ENCODE data around the gene WDR45B. TPM values are rescaled to one million over a fixed set of nuclear protein-coding genes. Genes with fewer than 3 reads are reported as not detected.

The WDR45B gene
- total RNA-seq, 2 experiments from 2014 or later = 42.8 to 43.0 TPM

DNA sequence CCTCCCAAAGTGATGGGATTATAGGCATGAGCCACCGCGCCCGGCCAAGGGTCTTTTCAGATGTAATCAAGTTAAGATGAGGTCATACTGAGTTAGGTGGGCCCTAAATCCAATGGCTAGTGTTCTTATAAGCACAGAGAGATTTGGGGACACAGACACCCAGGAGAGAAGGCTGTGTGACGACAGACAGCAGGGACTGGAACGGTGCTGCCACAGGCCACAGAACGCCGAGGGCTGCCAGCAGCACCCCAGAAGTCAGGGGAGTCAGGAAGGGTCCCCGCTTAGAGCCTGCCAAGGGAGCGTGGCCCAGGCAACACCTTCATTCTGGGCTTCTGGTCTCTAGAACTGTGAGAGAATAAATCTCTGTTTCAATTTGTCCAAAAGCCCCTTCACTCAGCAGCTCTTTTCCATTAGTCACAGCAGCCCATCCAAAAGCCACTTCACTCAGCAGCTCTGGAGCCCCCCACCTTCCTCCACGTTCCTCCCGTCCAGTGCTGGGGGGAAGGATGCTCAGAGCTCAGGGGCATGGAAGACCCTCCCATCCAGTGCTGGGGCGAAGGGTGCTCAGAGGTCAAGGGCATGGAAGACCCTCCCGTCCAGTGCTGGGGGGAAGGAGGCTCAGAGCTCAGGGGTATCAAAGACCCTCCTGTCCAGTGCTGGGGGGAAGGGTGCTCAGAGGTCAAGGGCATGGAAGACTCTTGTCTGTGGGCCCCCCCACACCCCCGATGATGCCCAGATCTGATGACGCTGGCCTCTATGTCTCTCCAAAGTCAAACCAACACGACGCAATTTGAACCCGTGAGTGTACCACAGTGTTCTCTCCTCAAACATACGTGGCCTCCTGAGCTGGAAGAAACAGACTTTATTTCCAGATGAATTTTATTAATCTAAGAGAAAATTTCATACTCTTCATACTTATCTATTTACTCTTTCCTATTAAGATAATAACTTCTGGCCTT lies 38.4 kb upstream of the WDR45B start:
- intact Hi-C loops (cut with micrococcal nuclease) = no loop called here
- POLR2A ChIA-PET = no interaction called here
- CTCF ChIA-PET = interaction anchor here (1.0 kb wide), 1 partner anchor 11 kb away, joined by 4 read pairs; no protein-coding TSS in a partner anchor
- DNase-seq = no peak
- peaks cover 8% of the 10 kb centered on the region for H3K9me3 Mint-ChIP-seq
- no peak overlapping the region for H3K27ac Mint-ChIP-seq
- no peaks in the 10 kb centered on the region for H3K27me3 Mint-ChIP-seq
- H3K4me1 Mint-ChIP-seq (ENCODE audit: low read depth) = peaks cover 3% of the 10 kb centered on the region
- peaks cover 6% of the 10 kb centered on the region for H3K36me3 Mint-ChIP-seq
- H3K4me3 Mint-ChIP-seq = no peak overlapping the region

DNA sequence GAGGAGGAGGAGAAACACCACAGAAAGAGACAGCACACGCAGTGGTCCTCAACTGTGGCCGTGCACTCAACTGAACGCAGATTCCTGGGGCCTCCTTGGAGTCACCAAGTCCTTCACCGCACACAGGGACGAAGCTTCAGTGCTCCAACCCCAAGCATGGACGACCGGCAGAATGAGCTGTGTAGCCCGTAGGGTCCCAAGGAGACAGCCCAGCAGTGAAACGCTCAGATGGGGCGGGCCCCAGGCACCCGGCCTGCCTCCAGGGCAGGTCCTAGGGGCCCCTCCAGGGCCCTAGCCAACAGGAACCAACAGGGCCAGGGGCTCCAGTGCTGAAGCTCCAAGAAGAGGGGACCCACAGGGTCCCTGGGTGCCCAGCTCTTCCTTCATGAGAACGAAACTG lies 37.0 kb upstream of the WDR45B start:
- ChIA-PET CTCF (no interaction called here), POLR2A (no interaction called here)
- H3K27ac Mint-ChIP-seq = no peak overlapping the region
- no peak overlapping the region for H3K4me3 Mint-ChIP-seq
- no peaks in the 10 kb centered on the region for H3K4me1 Mint-ChIP-seq (ENCODE audit: low read depth)
- peaks cover 7% of the 10 kb centered on the region for H3K36me3 Mint-ChIP-seq
- no peak for DNase-seq
- H3K9me3 Mint-ChIP-seq = peaks cover 10% of the 10 kb centered on the region
- no peaks in the 10 kb centered on the region for H3K27me3 Mint-ChIP-seq
- intact Hi-C loops (cut with micrococcal nuclease) = no loop called here

DNA sequence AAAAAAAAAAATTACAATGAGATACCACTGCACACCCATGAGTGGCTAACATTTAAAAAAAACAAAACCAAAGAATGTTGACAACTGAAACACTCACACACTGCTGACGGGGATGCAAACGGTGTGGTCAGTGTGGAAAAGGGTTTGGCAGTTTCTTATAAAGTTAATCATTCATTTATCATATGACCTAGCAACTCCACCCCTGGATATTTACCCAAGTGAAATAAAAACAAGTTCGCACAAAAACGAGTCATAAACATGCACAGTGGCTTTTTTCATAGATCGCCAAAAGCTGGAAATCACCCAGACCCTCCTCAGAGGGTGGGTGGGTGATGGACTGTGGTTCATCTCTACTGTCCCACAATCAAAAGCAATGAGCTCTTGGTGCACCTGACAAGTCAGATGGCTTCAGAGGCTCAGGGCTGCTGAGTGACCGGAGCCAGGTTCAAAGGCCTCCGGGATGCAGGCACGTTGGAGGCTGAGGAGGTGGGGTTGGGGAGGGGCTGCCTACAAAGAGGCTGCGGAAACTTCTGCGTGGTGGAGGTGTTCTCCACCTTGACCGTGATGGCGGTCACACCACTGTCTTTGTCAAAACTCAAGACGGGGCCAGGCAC lies 36.1 kb upstream of the WDR45B start:
- Mint-ChIP-seq H3K4me3 (no peak overlapping the region), H3K27ac (no peak overlapping the region), H3K9me3 (peaks cover 10% of the 10 kb centered on the region), H3K36me3 (peaks cover 7% of the 10 kb centered on the region), H3K4me1 (ENCODE audit: low read depth) (no peaks in the 10 kb centered on the region), H3K27me3 (no peaks in the 10 kb centered on the region)
- no peak for DNase-seq
- POLR2A ChIA-PET = no interaction called here
- CTCF ChIA-PET = no interaction called here
- intact Hi-C loops (cut with micrococcal nuclease) = no loop called here

DNA sequence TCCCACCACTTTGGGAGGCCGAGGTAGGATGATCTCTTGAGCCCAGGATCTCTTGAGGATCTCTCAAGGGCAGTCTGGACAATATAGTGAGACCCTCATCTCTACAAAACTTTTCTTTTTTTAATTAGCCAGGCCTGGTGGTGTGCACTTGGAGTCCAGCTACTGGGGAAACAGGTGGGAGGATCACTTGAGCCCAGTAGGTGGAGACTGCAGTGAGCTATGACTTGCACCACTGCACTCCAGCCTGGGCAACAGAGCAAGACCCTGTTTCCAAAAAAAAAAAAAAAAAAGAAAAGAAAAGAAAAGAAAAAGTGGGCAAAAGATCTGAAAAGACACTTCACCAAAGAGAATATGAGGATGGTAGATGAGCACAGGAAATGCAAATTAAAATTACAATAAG lies 35.3 kb upstream of the WDR45B start:
- intact Hi-C loops (cut with micrococcal nuclease) = no loop called here
- no peak overlapping the region for H3K27ac Mint-ChIP-seq
- DNase-seq = no peak
- no peak overlapping the region for H3K4me3 Mint-ChIP-seq
- POLR2A ChIA-PET = no interaction called here
- H3K9me3 Mint-ChIP-seq = peaks cover 10% of the 10 kb centered on the region
- H3K36me3 Mint-ChIP-seq = peaks cover 7% of the 10 kb centered on the region
- no peaks in the 10 kb centered on the region for H3K4me1 Mint-ChIP-seq (ENCODE audit: low read depth)
- CTCF ChIA-PET = no interaction called here
- no peaks in the 10 kb centered on the region for H3K27me3 Mint-ChIP-seq

DNA sequence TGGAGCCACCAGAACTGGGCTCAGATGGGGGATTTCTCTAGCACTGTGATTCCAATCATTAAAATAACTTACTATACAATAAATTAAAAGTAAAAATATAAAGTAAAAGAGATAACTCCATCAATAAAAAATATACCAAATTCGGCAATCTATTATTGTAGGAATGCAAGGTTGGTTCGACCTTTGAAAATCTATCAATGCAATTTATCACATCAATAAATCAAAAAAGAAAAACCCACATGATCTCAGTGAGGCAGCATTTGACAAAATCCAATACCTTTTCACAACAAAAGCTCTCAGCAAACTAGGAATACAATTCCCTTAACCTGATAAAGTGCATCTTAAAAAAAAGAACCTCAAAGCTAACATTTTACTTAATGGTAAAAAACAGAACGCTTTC lies 33.3 kb upstream of the WDR45B start:
- no peaks in the 10 kb centered on the region for H3K4me1 Mint-ChIP-seq (ENCODE audit: low read depth)
- no peak overlapping the region for H3K27ac Mint-ChIP-seq
- intact Hi-C loops (cut with micrococcal nuclease) = no loop called here
- H3K9me3 Mint-ChIP-seq = peaks cover 10% of the 10 kb centered on the region
- DNase-seq = no peak
- POLR2A ChIA-PET = no interaction called here
- no peaks in the 10 kb centered on the region for H3K27me3 Mint-ChIP-seq
- peaks cover 7% of the 10 kb centered on the region for H3K36me3 Mint-ChIP-seq
- CTCF ChIA-PET = no interaction called here
- H3K4me3 Mint-ChIP-seq = no peak overlapping the region

DNA sequence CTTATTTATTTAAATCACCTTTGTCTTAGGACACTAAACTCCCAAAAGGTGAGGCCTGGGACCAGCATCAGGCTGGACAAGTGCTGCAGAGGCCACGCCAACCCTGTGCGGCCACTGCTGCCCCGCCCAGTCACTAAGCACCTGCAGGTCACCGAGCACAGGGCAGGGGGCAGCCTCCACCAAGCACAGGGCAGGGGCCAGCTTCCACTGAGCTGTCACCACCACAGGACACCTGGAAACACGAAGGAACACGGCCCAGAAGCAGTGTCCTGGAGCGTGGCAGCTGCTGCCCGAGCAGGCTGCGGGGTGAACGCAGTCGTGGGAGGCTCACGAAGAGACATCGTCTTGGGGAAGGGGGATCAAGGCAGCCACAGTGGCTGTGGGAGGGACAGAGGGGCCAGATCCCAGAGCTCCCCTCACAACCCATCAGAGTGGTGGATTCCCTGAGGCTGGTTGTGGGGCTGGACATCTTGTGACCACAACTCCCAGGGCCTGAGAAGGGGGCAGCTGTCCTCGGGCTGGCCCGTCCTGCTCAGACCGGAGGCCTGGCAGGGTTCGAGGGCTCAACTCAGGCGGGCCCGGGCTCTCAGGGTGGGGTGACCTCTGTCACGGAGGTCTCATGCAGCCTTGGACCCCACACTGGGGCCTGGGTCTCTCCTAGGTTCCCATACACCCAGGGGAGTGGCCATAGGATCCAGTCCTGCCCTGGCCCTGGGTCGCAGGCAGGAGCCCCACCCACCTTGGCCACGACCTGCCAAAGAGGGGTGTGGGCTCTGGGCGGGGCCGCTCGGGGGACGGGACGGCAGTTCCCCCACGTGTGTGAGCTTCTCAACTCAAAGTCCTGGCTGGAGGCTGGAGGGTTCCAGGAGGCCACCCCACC lies 31.6 kb upstream of the WDR45B start:
- Mint-ChIP-seq H3K27me3 (no peaks in the 10 kb centered on the region), H3K36me3 (peaks cover 9% of the 10 kb centered on the region), H3K9me3 (peaks cover 10% of the 10 kb centered on the region), H3K27ac (no peak overlapping the region), H3K4me3 (no peak overlapping the region), H3K4me1 (ENCODE audit: low read depth) (no peaks in the 10 kb centered on the region)
- intact Hi-C loops (cut with micrococcal nuclease) = no loop called here
- no peak for DNase-seq
- POLR2A ChIA-PET = no interaction called here
- CTCF ChIA-PET = no interaction called here

DNA sequence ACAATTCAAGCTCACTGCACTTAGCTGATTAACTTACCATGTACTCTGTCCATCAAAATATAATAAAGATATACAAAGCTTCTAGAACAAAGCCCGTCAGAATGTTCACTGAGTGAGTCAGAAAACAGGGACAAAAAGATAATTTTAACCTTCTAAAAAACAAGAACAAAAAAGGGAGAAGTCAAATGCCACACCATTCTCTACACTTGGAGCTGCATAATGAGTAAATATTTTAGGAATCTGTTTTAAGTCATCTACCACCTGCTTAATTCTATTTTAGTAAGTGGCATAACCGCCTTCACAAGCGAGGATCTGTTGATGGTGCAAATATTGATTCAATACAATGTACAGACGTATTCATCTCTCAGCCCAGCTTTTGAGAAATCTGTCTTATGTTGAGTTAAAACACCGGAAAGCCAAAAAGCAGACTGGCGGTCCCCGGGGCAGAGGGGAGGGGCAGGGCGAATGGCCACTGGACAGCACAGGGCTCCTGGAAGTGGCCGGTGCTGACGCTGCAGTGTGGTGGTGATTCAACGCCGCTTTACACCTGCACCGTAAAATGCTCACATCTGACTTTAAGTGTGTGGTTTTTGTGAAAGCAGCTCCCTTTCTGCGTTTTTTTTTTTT lies 30.1 kb upstream of the WDR45B start:
- POLR2A ChIA-PET = no interaction called here
- CTCF ChIA-PET = interaction anchor here (1.1 kb wide), 1 partner anchor 104 kb away, joined by 4 read pairs; no protein-coding TSS in a partner anchor
- peaks cover 9% of the 10 kb centered on the region for H3K36me3 Mint-ChIP-seq
- H3K4me3 Mint-ChIP-seq = no peak overlapping the region
- DNase-seq = no peak
- no peaks in the 10 kb centered on the region for H3K4me1 Mint-ChIP-seq (ENCODE audit: low read depth)
- no peaks in the 10 kb centered on the region for H3K27me3 Mint-ChIP-seq
- peaks cover 10% of the 10 kb centered on the region for H3K9me3 Mint-ChIP-seq
- H3K27ac Mint-ChIP-seq = no peak overlapping the region
- intact Hi-C loops (cut with micrococcal nuclease) = no loop called here

DNA sequence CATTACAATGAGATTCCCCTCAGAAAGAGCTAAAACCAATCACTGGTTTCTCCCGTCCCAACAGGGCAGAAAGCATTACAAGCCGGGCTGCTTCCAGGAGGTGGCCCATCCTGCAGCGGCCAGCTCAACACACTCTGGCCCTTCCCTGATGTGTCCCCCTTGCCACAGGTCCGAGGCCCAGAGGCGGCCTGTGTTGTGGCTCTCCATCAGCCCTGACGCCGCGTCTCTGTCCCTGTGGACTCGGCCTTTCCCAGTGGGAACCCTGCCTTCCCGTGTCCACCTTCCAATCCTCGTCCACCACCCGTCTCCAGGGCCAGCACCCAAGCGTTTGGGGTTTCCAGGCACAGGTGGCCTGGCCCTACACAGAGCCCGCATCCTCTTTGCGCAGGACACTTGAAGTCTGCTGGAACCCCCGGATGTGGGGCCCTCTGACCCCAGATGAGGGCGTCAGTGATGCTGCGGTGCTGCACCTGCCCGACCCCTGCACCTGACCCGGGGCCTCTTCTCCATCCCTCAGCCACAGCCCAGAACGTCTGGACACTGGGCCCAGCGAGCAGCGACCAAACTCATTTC lies 29.2 kb upstream of the WDR45B start:
- H3K9me3 Mint-ChIP-seq = peaks cover 10% of the 10 kb centered on the region
- H3K4me1 Mint-ChIP-seq (ENCODE audit: low read depth) = no peaks in the 10 kb centered on the region
- CTCF ChIA-PET = no interaction called here
- intact Hi-C loops (cut with micrococcal nuclease) = no loop called here
- no peaks in the 10 kb centered on the region for H3K27me3 Mint-ChIP-seq
- no peak for DNase-seq
- POLR2A ChIA-PET = no interaction called here
- H3K36me3 Mint-ChIP-seq = peaks cover 9% of the 10 kb centered on the region
- H3K4me3 Mint-ChIP-seq = no peak overlapping the region
- H3K27ac Mint-ChIP-seq = no peak overlapping the region

DNA sequence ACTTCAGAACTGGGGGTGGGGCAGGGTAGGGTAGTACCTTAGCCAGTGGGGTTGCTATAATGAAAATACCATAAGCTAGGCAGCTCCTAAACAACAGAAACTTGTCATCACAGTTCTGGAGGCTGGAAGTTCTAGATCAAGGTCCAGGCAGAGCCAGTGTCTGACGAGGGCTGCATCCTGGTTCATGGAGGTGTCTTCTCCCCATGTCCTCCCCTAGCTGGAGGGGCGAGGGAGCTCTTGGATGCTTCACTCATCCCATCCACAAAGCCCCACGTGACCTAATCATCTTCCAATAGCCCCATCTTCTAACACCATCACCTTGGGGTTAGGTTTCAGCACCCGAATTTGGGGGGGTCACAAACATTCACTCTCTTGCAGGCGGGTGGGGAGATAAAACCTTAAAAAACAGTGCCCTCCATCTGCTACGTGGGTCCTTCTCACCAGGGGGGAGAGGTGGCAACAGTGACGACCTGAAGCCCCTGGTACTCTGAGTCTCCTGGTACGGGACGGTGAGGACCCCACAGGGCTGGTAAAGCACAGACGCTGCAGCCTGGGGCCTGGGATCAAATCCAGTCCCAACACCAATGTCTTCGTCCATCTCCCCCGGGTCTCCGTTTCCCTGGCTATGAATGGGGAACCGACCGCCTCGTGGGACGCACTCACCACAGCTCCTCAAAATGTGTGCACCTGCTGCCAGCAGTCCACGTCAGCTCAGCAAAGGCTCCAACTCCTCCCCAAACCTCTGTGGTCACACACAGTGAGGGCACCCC lies 27.4 kb upstream of the WDR45B start:
- Mint-ChIP-seq H3K27me3 (no peaks in the 10 kb centered on the region), H3K27ac (no peak overlapping the region), H3K36me3 (peaks cover 1% of the 10 kb centered on the region), H3K4me1 (ENCODE audit: low read depth) (no peaks in the 10 kb centered on the region), H3K9me3 (no peaks in the 10 kb centered on the region), H3K4me3 (no peak overlapping the region)
- POLR2A ChIA-PET = no interaction called here
- CTCF ChIA-PET = interaction anchor here (1.0 kb wide), 1 partner anchor 10 kb away, joined by 4 read pairs; no protein-coding TSS in a partner anchor
- intact Hi-C loops (cut with micrococcal nuclease) = no loop called here
- DNase-seq = no peak

DNA sequence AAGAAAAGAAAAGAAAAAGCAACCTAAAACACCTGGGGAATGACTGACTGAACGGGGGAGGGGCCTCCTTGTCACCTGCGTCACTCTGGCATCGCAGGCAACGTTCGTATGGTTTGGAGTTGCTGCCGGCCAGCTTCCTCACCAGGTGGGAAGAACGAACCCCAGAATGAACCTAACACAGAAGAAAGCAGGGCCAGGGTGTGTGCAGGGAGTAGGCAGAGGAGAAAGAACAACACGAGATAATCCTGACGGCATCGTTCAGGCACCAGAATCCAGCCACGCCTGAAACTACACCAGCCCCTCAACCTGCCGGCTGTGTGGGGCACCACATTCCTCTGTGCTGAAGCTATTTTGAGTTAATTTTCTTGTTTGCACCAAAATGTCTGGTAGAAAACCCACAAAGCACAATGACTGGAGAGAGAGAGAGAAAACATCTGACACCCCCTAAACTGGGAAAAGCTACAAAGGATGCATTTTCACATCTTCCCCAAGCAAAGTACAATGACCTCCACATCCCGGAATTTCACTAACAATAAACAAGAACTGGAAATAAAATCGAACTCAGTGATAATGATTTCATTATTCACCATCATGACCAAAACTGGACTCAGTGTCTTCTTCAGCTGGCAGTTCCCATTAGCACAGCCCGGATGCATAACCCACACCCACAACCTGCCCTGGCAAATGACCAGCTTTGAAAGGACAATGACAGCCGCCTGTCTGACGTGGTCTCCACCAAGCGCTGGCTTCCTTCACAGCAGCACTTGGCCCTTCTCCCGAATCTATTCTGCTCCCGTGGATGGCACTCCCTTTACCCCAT lies 26.6 kb upstream of the WDR45B start:
- POLR2A ChIA-PET = no interaction called here
- Mint-ChIP-seq H3K4me3 (no peak overlapping the region), H3K36me3 (peaks cover 1% of the 10 kb centered on the region), H3K27ac (no peak overlapping the region), H3K9me3 (no peaks in the 10 kb centered on the region), H3K4me1 (ENCODE audit: low read depth) (no peaks in the 10 kb centered on the region), H3K27me3 (no peaks in the 10 kb centered on the region)
- intact Hi-C loops (cut with micrococcal nuclease) = no loop called here
- DNase-seq = no peak
- CTCF ChIA-PET = interaction anchor here (1.0 kb wide), 1 partner anchor 11 kb away, joined by 4 read pairs; no protein-coding TSS in a partner anchor

All from activated CD4-positive, alpha-beta memory T cell treated with anti-CD3 and anti-CD28 coated beads for 36 hours (primary cell).